ENCODE measurements around the gene ZNF69. TPM values are rescaled to one million over a fixed set of nuclear protein-coding genes. Genes with fewer than 3 reads are reported as not detected.
"Not testable (repeated sequence)": the region's sequence is repeated elsewhere in the genome, so short reads cannot be mapped to it uniquely, and the experiment has no call there.

The ZNF69 gene
- total RNA-seq, 1 experiment from 2014 or later = not detected

DNA sequence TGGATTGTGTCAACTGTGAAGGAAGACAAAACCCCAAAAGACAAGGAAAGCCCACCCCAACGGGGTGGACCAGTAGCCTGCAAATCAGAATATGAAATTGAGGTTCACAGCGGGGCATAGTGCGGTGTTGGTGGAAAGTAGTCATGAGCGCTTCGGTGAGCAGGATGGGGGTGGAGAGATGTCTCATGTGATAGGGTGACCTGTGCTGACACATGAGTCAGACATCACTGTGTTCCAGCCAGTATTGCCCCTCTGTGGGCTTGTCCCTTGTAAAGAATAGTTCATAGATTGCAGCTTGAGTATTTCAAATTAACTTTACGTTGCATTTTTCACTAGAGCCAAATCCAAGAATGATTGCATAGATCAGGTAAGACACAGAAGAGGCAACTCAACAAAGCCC, 7.3 kb downstream of the ZNF69 start:
- no peak for DNase-seq (ENCODE audit: low spot score)

GRCh38 chr19:11902228-11902627, 14.6 kb downstream of the ZNF69 start:
- DNase-seq (ENCODE audit: low spot score) = no peak

- no peak for DNase-seq (ENCODE audit: low spot score)
Measured at GRCh38 chr19:11905928-11906327, 18.3 kb downstream of the ZNF69 start.

DNA sequence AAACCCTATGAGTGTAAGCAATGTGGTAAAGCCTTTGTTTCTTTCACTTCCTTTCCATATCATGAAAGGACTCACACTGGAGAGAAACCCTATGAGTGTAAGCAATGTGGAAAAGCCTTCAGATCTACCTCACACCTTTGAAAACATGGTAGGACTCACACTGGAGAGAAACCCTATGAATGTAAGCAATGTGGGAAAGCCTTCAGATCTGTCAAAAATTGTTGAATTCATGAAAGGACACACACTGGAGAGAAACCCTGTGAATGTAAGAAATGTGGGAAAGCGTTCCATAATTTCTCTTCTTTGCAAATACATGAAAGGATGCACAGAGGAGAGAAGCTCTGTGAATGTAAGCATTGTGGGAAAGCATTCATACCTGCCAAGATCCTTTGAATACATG, 24.4 kb downstream of the ZNF69 start:
- not testable (repeated sequence) for DNase-seq (ENCODE audit: low spot score)

- DNase-seq (ENCODE audit: low spot score) = not testable (repeated sequence)
Measured at GRCh38 chr19:11914417-11915051, 27.0 kb downstream of the ZNF69 start.

DNA sequence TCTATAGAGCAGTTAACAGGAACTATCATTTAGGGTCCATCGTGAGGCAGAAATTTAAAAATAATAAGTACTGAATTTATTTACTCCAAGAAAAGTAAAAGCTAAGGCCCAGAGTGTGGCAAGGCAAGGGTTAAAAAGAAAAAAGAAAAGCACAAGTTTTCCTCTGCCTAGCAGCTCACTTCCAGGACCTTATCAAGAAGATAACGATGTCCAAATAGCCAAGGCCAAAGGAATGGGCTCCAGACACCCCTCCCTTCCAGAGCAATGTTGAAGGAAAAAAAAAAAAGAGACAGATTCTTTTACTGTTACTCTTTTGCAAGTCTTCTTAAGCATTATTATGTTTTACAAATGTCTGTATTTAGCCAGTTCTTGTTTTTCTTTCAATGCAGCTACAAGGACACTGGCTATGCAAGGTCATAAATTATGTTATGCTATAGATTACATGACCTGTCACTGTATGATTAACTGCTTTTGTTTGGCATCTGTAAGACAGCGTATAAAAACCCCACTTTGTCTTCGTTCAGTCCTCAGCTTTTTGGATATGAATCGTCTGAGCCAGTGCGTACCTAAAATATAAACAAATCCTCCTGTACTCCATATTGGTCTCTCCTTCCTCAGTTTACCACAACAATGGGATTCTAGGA, 34.4 kb downstream of the ZNF69 start:
- DNase-seq (ENCODE audit: low spot score) = no peak

GRCh38 chr19:11924886-11925650, 37.5 kb downstream of the ZNF69 start, which contains the start of gene ZNF700:
Gene ZNF700, plus strand, starts transcription at chr19:11925107. Its CDS starts 104 bp downstream, at chr19:11925211.
- DNase-seq (ENCODE audit: low spot score) = peak; percentile 95

DNA sequence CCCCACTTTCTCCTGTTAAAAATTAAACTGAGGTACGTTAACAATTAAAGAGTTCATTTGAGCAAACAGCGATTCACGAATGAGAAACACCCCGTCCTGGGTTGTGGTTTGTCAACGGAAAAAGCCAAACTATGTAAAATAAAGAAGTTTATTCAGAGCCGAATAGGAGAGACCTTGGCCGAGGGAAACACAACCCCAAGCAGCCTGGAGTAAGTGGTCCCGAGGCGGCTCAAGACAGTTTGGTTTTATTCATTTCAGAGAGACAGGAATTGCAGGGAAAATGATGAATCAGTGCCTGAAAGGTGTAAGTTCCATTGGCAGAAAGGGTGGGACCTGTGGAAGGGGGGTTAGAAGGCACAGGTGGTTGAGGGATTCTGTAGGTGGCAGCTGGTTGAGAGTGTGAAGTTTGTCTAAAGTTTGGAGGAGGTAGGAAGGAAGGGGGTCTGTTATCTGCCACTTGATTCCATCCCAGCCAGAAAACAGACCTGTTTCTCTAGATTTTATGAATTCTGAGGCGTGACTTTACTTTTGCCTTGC, 38.1 kb downstream of the ZNF69 start:
- DNase-seq (ENCODE audit: low spot score) = not testable (repeated sequence)

- no peak for DNase-seq (ENCODE audit: low spot score)
Measured at GRCh38 chr19:11927227-11927626, 39.6 kb downstream of the ZNF69 start.

DNA sequence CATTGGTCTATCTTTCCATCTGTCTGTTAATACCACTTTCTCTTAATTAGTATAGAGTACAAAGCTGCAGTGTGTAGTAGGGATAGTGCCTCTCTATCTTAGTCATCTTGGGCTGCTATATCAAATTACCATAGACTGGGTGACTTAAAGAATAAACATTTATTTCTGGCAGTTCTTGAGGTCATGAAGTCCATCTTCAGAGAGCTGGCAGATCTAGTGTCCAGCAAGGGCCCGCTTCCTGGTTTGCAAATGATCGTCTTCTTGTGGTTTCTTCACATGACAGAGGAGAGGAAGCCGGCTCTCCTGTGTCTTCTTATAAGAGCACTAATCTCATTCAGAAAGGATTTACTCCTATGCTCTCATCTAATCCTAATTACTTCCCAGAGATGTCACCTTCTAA, 43.5 kb downstream of the ZNF69 start:
- no peak for DNase-seq (ENCODE audit: low spot score)

DNA sequence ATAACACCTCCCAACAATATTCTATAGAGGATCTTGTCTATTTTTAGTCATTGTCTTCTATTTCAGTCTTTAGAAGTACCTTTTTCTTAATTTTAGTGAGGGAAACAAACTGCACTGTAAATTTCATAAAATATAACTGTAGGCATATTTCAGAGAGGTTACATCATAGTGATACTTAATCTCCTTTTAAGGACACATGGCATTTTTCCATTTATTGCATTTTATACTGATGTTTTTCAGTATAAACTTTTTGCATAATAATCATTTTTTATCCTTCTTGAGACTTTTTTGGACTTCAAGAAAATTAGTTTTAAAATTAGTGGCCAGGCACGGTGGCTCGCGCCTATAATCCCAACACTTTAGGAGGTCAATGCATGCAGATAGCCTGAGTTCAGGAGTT, 43.9 kb downstream of the ZNF69 start:
- DNase-seq (ENCODE audit: low spot score) = no peak

DNA sequence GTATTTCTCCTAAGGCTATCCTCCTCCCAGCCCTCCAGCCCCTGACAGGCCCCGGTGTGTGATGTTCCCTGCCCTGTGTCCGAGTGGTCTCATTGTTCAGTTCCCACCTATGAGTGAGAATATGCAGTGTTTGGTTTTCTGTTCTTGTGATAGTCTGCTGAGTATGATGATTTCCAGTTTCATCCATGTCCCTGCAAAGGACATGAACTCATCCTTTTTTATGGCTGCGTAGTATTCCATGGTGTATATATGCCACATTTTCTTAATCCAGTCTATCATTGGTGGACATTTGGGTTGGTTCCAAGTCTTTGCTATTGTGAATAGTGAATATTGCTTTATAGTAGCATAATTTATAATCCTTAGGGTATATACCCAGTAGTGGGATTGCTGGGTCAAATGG, 48.2 kb downstream of the ZNF69 start:
- DNase-seq (ENCODE audit: low spot score) = not testable (repeated sequence)

- DNase-seq (ENCODE audit: low spot score) = not testable (repeated sequence)
Measured at GRCh38 chr19:11938383-11938782, 50.8 kb downstream of the ZNF69 start.

DNA sequence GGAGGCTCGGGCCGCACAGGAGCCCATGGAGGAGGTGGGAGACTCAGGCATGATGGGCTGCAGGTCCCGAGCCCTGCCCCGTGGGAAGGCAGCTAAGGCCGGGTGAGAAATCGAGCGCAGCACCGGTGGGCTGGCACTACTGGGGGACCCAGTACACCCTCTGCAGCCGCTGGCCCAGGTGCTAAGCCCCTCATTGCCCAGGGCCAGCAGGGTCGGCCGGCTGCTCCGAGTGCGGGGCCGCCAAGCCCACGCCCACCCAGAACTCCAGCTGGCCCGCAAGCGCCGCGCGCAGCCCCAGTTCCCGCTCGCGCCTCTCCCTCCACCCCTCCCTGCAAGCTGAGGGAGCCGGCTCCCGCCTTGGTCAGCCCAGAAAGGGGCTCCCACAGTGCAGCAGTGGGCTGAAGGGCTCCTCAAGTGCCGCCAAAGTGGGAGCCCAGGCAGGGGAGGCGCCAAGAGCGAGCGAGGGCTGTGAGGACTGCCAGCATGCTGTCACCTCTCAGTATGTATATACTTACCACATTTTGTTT, 53.8 kb downstream of the ZNF69 start:
- DNase-seq (ENCODE audit: low spot score) = not testable (repeated sequence)

GRCh38 chr19:11942008-11942842, 54.6 kb downstream of the ZNF69 start:
- DNase-seq (ENCODE audit: low spot score) = no peak

GRCh38 chr19:11942843-11943108, 55.2 kb downstream of the ZNF69 start:
- no peak for DNase-seq (ENCODE audit: low spot score)

GRCh38 chr19:11944656-11945055, 57.1 kb downstream of the ZNF69 start:
- DNase-seq (ENCODE audit: low spot score) = no peak

- no peak for DNase-seq (ENCODE audit: low spot score)
Measured at GRCh38 chr19:11948646-11949045, 61.1 kb downstream of the ZNF69 start.

DNA sequence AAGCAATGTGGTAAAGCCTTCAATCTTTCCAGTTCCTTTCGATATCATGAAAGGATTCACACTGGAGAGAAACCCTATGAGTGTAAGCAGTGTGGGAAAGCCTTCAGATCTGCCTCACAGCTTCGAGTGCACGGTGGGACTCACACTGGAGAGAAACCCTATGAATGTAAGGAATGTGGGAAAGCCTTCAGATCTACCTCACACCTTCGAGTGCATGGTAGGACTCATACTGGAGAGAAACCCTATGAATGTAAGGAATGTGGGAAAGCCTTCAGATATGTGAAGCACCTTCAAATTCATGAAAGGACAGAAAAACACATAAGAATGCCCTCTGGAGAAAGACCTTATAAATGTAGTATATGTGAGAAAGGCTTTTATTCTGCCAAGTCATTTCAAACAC, 61.6 kb downstream of the ZNF69 start:
- DNase-seq (ENCODE audit: low spot score) = peak; percentile 9

GRCh38 chr19:11949614-11950080, 62.1 kb downstream of the ZNF69 start:
- not testable (repeated sequence) for DNase-seq (ENCODE audit: low spot score)

GRCh38 chr19:11950312-11950711, 62.7 kb downstream of the ZNF69 start:
- no peak for DNase-seq (ENCODE audit: low spot score)
